SK-N-SH (cell line): ENCODE measurements around the gene CPAMD8. TPM values are rescaled to one million over a fixed set of nuclear protein-coding genes. Genes with fewer than 3 reads are reported as not detected.

Experiments used
- CTCF ChIA-PET: fragments of 300-600, 350-600 bp; formaldehyde crosslinking; extraction: SDS; loops from one replicate; lab custom pipeline; 2021; lab: Yijun Ruan, JAX
- POLR2A ChIA-PET: fragments of 350-600 bp; sonication (Branson Sonifier 250); formaldehyde crosslinking; extraction: SDS; loops from one replicate; lab custom pipeline; 2020; ENCODE audit warnings: antibody characterized with exemption, inconsistent platforms; lab: Yijun Ruan, JAX
- DNase-seq: peaks from one replicate; pipeline ENCODE4 v3.0.0; 2012
- H2AFZ ChIP-seq: fragments of 200-600 bp; sonication (generic); 2 replicates; pipeline ENCODE4 v1.8.1; 2016; ENCODE audit warnings: antibody characterized with exemption, mild to moderate bottlenecking, low read depth
- H3F3A ChIP-seq: fragments of 200-600 bp; sonication (generic); replicated peaks from 2 replicates; pipeline ENCODE3; 2016; ENCODE audit warnings: antibody characterized with exemption, mild to moderate bottlenecking; ENCODE audit not compliant: insufficient read depth
- H3K27ac ChIP-seq, 2 experiments: fragments of 200-500 bp in 1 of 2; fragments of 200-600 bp in 1 of 2; sonication (Bioruptor generic) in 1 of 2; sonication (generic), shearing (Covaris generic) in 1 of 2; 2 replicates each; pipeline versions ENCODE4 v1.5.1 to v1.6.1; 2014 to 2016; ENCODE audit warnings: low read depth in 2 of 2, inconsistent platforms in 1 of 2, low read length in 1 of 2, mild to moderate bottlenecking in 1 of 2, mixed read lengths in 1 of 2
- H3K27me3 ChIP-seq: fragments of 200-600 bp; sonication (generic), shearing (Covaris generic); 2 replicates; pipeline ENCODE4 v1.6.1; 2016; ENCODE audit warnings: mixed run types; ENCODE audit not compliant: insufficient read depth
- H3K36me3 ChIP-seq, 2 experiments: fragments of 200-500 bp in 1 of 2; fragments of 200-600 bp in 1 of 2; sonication (Bioruptor generic) in 1 of 2; sonication (generic) in 1 of 2; replicated peaks in 1 of 2; 2 replicates each; pipeline versions ENCODE3 to v1.5.1; 2014 to 2016; ENCODE audit warnings: low read length in 1 of 2, mild to moderate bottlenecking in 1 of 2; ENCODE audit not compliant: insufficient read depth in 2 of 2, control insufficient read depth in 1 of 2
- H3K4me1 ChIP-seq, 2 experiments: fragments of 200-500 bp in 1 of 2; fragments of 200-600 bp in 1 of 2; sonication (Bioruptor generic) in 1 of 2; sonication (generic), shearing (Covaris generic) in 1 of 2; 2 replicates each; pipeline versions ENCODE4 v1.5.1 to v1.6.1; 2014 to 2016; ENCODE audit warnings: low read depth in 1 of 2, low read length in 1 of 2, mixed run types in 1 of 2; ENCODE audit not compliant: insufficient read depth in 2 of 2, control insufficient read depth in 1 of 2
- H3K4me2 ChIP-seq: fragments of 200-600 bp; sonication (generic), shearing (Covaris generic); 2 replicates; pipeline ENCODE4 v1.6.1; 2017; ENCODE audit warnings: mixed run types
- H3K4me3 ChIP-seq, 2 experiments: fragments of 200-500 bp in 1 of 2; fragments of 200-600 bp in 1 of 2; sonication (Bioruptor generic) in 1 of 2; sonication (generic), shearing (Covaris generic) in 1 of 2; 2 replicates each; pipeline versions ENCODE4 v1.5.1 to v1.8.1; 2014 to 2016; ENCODE audit warnings: low read depth in 2 of 2, inconsistent platforms in 1 of 2, low read length in 1 of 2, mild to moderate bottlenecking in 1 of 2, mixed read lengths in 1 of 2, moderate library complexity in 1 of 2
- H3K79me2 ChIP-seq: fragments of 200-600 bp; sonication (generic); 2 replicates; pipeline ENCODE4 v1.8.1; 2017; ENCODE audit warnings: mild to moderate bottlenecking; ENCODE audit not compliant: insufficient read depth
- H3K9ac ChIP-seq: fragments of 200-600 bp; sonication (generic); 2 replicates; pipeline ENCODE4 v1.6.1; 2017; ENCODE audit warnings: mixed run types
- H3K9me2 ChIP-seq: fragments of 200-600 bp; sonication (generic); 2 replicates; pipeline ENCODE4 v1.6.1; 2017; ENCODE audit warnings: mixed run types
- H3K9me3 ChIP-seq: fragments of 200-600 bp; sonication (generic); 2 replicates; pipeline ENCODE4 v1.6.1; 2017; ENCODE audit warnings: mixed run types, mild to moderate bottlenecking, moderate library complexity
- H4K20me1 ChIP-seq: fragments of 200-600 bp; sonication (generic); 2 replicates; pipeline ENCODE4 v1.6.1; 2017; ENCODE audit warnings: mild to moderate bottlenecking, mixed run types; ENCODE audit not compliant: insufficient read depth
- CHD2 ChIP-seq: fragments of 150-350 bp; IDR thresholded peaks from 2 replicates; pipeline ENCODE4 v1.6.1; 2018; ENCODE audit warnings: low read length; ENCODE audit not compliant: partially characterized antibody
- EP300 ChIP-seq, 2 experiments: IDR thresholded peaks; 2 replicates each; pipeline versions ENCODE4 v1.4.0 to v1.6.1; 2012; ENCODE audit warnings: borderline replicate concordance in 1 of 2, low read depth in 1 of 2, low read length in 1 of 2
- FOXM1 ChIP-seq: IDR thresholded peaks from 2 replicates; pipeline ENCODE4 v1.4.0; 2012; ENCODE audit warnings: low read depth, mild to moderate bottlenecking
- GATA2 ChIP-seq: sonication (generic); formaldehyde crosslinking; IDR thresholded peaks from 2 replicates; pipeline ENCODE4 v1.5.0; 2020; ENCODE audit warnings: mild to moderate bottlenecking, missing genetic modification reagents
- JUND ChIP-seq: IDR thresholded peaks from 2 replicates; pipeline ENCODE4 v1.4.0; 2012
- NFIC ChIP-seq: IDR thresholded peaks from 2 replicates; pipeline ENCODE4 v1.4.0; 2012; ENCODE audit warnings: borderline replicate concordance
- NRF1 ChIP-seq: IDR thresholded peaks from 2 replicates; pipeline ENCODE4 v1.6.1; 2012; ENCODE audit warnings: low read depth, mild to moderate bottlenecking, low read length
- PBX3 ChIP-seq: IDR thresholded peaks from 2 replicates; pipeline ENCODE4; 2012
- POLR2AphosphoS5 ChIP-seq: IDR thresholded peaks from 2 replicates; pipeline ENCODE4 v1.6.1; 2012; ENCODE audit warnings: low read depth, low read length
- REST ChIP-seq: IDR thresholded peaks from 2 replicates; pipeline ENCODE4 v1.6.1; 2012; ENCODE audit warnings: mild to moderate bottlenecking, low read depth, low read length, moderate library complexity
- RFX5 ChIP-seq: IDR thresholded peaks from 2 replicates; pipeline ENCODE4 v1.6.1; 2012; ENCODE audit warnings: mild to moderate bottlenecking, improper control_type of control experiment, low read length
- RXRA ChIP-seq: IDR thresholded peaks from 2 replicates; pipeline ENCODE4 v1.4.0; 2012; ENCODE audit warnings: low read depth, mild to moderate bottlenecking, borderline replicate concordance
- SIN3A ChIP-seq: IDR thresholded peaks from 2 replicates; pipeline ENCODE4 v1.6.1; 2012; ENCODE audit warnings: low read depth, mild to moderate bottlenecking, low read length, moderate library complexity, borderline replicate concordance
- TEAD4 ChIP-seq: IDR thresholded peaks from 2 replicates; pipeline ENCODE4 v1.4.0; 2012; ENCODE audit warnings: mild to moderate bottlenecking, borderline replicate concordance; ENCODE audit not compliant: insufficient read depth
- ZBTB33 ChIP-seq: IDR thresholded peaks from 2 replicates; pipeline ENCODE4 v1.4.0; 2012; ENCODE audit warnings: low read depth, borderline replicate concordance
- WGBS: methylation state at CpG from one replicate; pipeline ENCODE4 v1.1.6; 2017; ENCODE audit warnings: low lambda C conversion rate; 5-methylcytosine and 5-hydroxymethylcytosine counted together
- polyA plus RNA-seq, 3 experiments: library from polyadenylated mRNA; depleted of rRNA; stranded (reverse); fragments of >200 nt; gene quantifications; 2 replicates each; pipeline ENCODE4 v1.2.3, GENCODE V29; 2012

Gene CPAMD8
- polyA plus RNA-seq, 1 of the 3 experiments (the other 2 are of a cell fraction), result 1.2 TPM

- Histone ChIP-seq H3K4me1 (peaks cover 0 to 16% of the 10 kb centered on the region in 2 experiments; a peak in 1 of 4 replicates), H3K36me3 (no peaks in the 10 kb centered on the region), H3K9me2 (no peaks in the 10 kb centered on the region), H3K27ac (no peak overlapping the region), H2AFZ (no peak overlapping the region), H3K9me3 (no peaks in the 10 kb centered on the region), H3F3A (no peaks in the 10 kb centered on the region), H3K79me2 (no peaks in the 10 kb centered on the region), H3K4me2 (no peak overlapping the region), H3K27me3 (no peaks in the 10 kb centered on the region), H3K9ac (no peak overlapping the region), H4K20me1 (no peaks in the 10 kb centered on the region), H3K4me3 (no peak overlapping the region)
- 88% methylated on average over 15 of the region's 17 CpGs for WGBS
- ChIA-PET CTCF (no interaction called here), POLR2A (no interaction called here)
- TF ChIP-seq RXRA (no peak), REST (no peak), POLR2AphosphoS5 (no peak), RFX5 (no peak), SIN3A (no peak), ZBTB33 (no peak)
- DNase-seq, result no peak
Measured at GRCh38 chr19:16887353-16888265, 139.0 kb downstream of the CPAMD8 start.

- no peak overlapping the region for H3K9ac ChIP-seq
- ChIA-PET CTCF (interaction anchor here (0.7 kb wide), 1 partner anchor 57 kb away, joined by 3 read pairs; no protein-coding TSS in a partner anchor), POLR2A (interaction anchor here (0.6 kb wide), 2 partner anchors 397 to 1387 kb away, joined by 3 to 4 read pairs; no protein-coding TSS in a partner anchor)
- H3K4me3 ChIP-seq, result no peak overlapping the region
- TF ChIP-seq CHD2, result no peak
- no peak for TF ChIP-seq NFIC
- TF ChIP-seq RXRA, result no peak
- no peak for TF ChIP-seq POLR2AphosphoS5
- no peak for TF ChIP-seq NRF1
- no peak for TF ChIP-seq JUND
- TF ChIP-seq FOXM1, result no peak
- no peak for TF ChIP-seq TEAD4
- TF ChIP-seq GATA2 (CRISPR knock-in tag), result no peak
- TF ChIP-seq EP300 (IDR thresholded peaks at IDR 0.05; ENCODE audit: borderline replicate concordance in 1 of 2, low read depth in 1 of 2, low read length in 1 of 2), result no peak
- TF ChIP-seq PBX3, result no peak
- no peaks in the 10 kb centered on the region for H3K27me3 ChIP-seq
- H4K20me1 ChIP-seq, result no peaks in the 10 kb centered on the region
- WGBS, result 59% methylated on average over 15 of the region's 20 CpGs
- no peak overlapping the region for H3K4me2 ChIP-seq
- no peak overlapping the region for H2AFZ ChIP-seq
- H3F3A ChIP-seq, result no peaks in the 10 kb centered on the region
- H3K27ac ChIP-seq, result no peak overlapping the region
- H3K9me3 ChIP-seq, result no peaks in the 10 kb centered on the region
- no peaks in the 10 kb centered on the region for H3K79me2 ChIP-seq
- H3K4me1 ChIP-seq, result peaks cover 0 to 16% of the 10 kb centered on the region in 2 experiments; a peak in 1 of 4 replicates
- no peaks in the 10 kb centered on the region for H3K36me3 ChIP-seq
- H3K9me2 ChIP-seq, result no peaks in the 10 kb centered on the region
- DNase-seq, result no peak
Measured at GRCh38 chr19:16886305-16886880, 140.2 kb downstream of the CPAMD8 start.
